HL-60 (cell line): ENCODE data around the gene SYT12.

Source experiments
- DNase-seq, 2 experiments: peaks; one replicate each; pipeline ENCODE4 v3.0.0-alpha.2; 2010 to 2020; ENCODE audit warnings: low read depth in 1 of 2, low spot score in 1 of 2
- H3K27ac ChIP-seq: fragments of 250-450 bp; sonication (Bioruptor Pico); replicated peaks from 2 replicates; pipeline ENCODE4 v1.5.1; 2020; ENCODE audit warnings: mild to moderate bottlenecking, moderate library complexity
- H3K27me3 ChIP-seq: fragments of 250-450 bp; sonication (Bioruptor Pico); 2 replicates; pipeline ENCODE4 v1.5.1; 2021; ENCODE audit warnings: mild to moderate bottlenecking, moderate library complexity; ENCODE audit not compliant: insufficient read depth, poor library complexity, severe bottlenecking
- H3K4me3 ChIP-seq: replicated peaks from 2 replicates; pipeline ENCODE4 v1.5.1; 2011; ENCODE audit warnings: mild to moderate bottlenecking, control low read depth, low read length; ENCODE audit not compliant: insufficient read depth
- GABPA ChIP-seq: IDR thresholded peaks from 2 replicates; pipeline ENCODE4 v1.6.1; 2012; ENCODE audit warnings: low read depth
- POLR2AphosphoS5 ChIP-seq: IDR thresholded peaks from 2 replicates; pipeline ENCODE4 v1.6.1; 2012; ENCODE audit warnings: low read depth
- SPI1 ChIP-seq: IDR thresholded peaks from 2 replicates; pipeline ENCODE4 v1.6.1; 2012; ENCODE audit warnings: low read depth, mild to moderate bottlenecking, borderline replicate concordance
- TF ChIP-seq, protein P1 (sequence below): IDR thresholded peaks from one replicate; pipeline ENCODE4 v1.5.1; 2011; ENCODE audit warnings: low read length, control low read depth, inconsistent platforms; ENCODE audit not compliant: insufficient read depth
- TF ChIP-seq, protein P2 (sequence below): IDR thresholded peaks from 2 replicates; pipeline ENCODE4 v1.6.1; 2012; ENCODE audit warnings: low read depth; ENCODE audit not compliant: insufficient replicate concordance

Gene SYT12

DNA sequence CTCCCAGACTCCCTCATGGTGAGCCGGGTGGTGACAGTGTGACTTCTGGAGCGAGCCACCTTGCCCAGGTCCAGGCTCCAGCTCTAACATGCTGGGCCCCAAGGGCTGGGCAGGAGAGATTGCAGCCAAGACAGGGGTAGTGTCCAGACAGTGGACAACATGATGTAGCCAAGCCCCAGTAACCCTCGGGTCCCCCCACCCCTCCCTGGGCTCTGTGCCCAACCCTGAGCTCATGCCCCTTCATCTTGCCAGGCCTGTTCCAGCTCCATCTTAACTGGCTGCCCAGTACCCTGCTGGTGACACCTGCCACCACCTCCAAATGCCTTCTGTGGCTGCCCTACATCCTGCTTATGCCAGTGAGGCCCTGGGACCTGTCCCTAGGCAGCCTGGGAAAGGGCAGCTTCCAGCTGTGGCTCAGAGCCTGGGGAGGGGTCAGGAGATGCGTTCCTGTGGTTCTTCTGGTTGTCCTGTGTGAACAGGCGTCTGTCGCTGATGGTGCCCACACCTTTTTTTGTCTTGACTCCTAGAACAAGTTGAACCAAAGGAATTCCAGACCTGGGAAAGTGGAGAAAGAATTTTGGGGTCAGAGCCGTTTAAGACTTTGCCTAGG lies 12.5 kb upstream of the SYT12 start:
- no peak for TF ChIP-seq POLR2AphosphoS5
- TF ChIP-seq, protein P1, sequence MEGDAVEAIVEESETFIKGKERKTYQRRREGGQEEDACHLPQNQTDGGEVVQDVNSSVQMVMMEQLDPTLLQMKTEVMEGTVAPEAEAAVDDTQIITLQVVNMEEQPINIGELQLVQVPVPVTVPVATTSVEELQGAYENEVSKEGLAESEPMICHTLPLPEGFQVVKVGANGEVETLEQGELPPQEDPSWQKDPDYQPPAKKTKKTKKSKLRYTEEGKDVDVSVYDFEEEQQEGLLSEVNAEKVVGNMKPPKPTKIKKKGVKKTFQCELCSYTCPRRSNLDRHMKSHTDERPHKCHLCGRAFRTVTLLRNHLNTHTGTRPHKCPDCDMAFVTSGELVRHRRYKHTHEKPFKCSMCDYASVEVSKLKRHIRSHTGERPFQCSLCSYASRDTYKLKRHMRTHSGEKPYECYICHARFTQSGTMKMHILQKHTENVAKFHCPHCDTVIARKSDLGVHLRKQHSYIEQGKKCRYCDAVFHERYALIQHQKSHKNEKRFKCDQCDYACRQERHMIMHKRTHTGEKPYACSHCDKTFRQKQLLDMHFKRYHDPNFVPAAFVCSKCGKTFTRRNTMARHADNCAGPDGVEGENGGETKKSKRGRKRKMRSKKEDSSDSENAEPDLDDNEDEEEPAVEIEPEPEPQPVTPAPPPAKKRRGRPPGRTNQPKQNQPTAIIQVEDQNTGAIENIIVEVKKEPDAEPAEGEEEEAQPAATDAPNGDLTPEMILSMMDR: no peak
- TF ChIP-seq, protein P2, sequence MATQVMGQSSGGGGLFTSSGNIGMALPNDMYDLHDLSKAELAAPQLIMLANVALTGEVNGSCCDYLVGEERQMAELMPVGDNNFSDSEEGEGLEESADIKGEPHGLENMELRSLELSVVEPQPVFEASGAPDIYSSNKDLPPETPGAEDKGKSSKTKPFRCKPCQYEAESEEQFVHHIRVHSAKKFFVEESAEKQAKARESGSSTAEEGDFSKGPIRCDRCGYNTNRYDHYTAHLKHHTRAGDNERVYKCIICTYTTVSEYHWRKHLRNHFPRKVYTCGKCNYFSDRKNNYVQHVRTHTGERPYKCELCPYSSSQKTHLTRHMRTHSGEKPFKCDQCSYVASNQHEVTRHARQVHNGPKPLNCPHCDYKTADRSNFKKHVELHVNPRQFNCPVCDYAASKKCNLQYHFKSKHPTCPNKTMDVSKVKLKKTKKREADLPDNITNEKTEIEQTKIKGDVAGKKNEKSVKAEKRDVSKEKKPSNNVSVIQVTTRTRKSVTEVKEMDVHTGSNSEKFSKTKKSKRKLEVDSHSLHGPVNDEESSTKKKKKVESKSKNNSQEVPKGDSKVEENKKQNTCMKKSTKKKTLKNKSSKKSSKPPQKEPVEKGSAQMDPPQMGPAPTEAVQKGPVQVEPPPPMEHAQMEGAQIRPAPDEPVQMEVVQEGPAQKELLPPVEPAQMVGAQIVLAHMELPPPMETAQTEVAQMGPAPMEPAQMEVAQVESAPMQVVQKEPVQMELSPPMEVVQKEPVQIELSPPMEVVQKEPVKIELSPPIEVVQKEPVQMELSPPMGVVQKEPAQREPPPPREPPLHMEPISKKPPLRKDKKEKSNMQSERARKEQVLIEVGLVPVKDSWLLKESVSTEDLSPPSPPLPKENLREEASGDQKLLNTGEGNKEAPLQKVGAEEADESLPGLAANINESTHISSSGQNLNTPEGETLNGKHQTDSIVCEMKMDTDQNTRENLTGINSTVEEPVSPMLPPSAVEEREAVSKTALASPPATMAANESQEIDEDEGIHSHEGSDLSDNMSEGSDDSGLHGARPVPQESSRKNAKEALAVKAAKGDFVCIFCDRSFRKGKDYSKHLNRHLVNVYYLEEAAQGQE: no peak
- TF ChIP-seq GABPA: no peak
- TF ChIP-seq SPI1: no peak
- no peak for DNase-seq
- H3K27ac ChIP-seq: no peak overlapping the region

DNA sequence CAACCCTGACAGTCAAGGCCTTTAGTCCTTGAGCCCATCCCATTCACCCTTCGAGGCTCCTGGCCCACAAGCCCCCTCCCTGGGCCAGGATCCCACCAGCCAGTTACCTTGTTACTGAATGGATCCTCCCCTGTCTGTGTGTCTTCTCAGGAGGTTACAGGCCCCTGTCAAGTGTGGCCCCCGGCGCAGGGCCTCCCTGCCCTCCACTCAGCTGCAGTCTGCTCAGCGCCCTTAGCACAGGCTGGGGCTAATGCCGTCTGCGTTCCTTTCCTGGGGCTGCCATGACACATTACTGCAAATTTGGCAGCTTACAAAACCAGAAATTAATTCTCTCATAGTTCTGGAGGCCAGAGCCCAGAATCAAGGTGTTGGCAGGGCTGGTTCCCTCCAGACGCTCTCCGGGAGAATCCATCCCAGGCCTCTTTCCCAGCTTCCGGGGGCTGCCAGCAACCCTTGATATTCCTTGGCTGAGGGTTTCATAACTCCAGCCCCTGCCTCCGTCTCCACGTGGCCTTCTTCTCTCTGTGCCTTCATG lies 9.4 kb upstream of the SYT12 start:
- H3K27me3 ChIP-seq: peaks cover 5% of the 10 kb centered on the region
- no peak for DNase-seq
- no peak overlapping the region for H3K4me3 ChIP-seq
- no peak overlapping the region for H3K27ac ChIP-seq
- TF ChIP-seq POLR2AphosphoS5: no peak
- TF ChIP-seq, protein P1: no peak
- TF ChIP-seq, protein P2: no peak
- TF ChIP-seq SPI1: no peak
- no peak for TF ChIP-seq GABPA

More for the DNA sequence above, 12.5 kb upstream of the SYT12 start:
- H3K27me3 ChIP-seq: peaks cover 3% of the 10 kb centered on the region
- H3K4me3 ChIP-seq: no peak overlapping the region

DNA sequence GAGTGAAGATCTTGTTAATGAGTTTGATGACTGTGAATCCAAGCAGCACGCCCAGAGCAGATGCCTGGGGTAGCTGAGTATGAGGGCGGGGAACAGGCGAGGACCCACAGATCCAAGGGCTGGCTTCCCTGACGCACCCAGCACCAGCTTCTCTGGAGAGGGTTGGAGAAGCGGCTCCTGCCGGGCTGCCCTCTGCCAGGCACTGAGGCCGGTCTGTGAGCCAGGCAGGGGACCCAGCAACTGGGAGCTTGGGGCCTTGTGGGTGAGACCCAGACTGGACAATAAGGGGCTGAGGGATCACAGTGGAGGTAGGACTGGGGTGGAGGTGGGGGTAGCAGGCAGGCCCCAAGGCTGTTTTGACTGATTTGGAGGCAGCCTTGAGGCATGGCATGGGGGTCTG lies 8.6 kb upstream of the SYT12 start:
- no peak for DNase-seq
- Histone ChIP-seq H3K27me3 (peaks cover 5% of the 10 kb centered on the region), H3K27ac (no peak overlapping the region), H3K4me3 (no peak overlapping the region)
- TF ChIP-seq, protein P1: no peak
- no peak for TF ChIP-seq GABPA
- TF ChIP-seq, protein P2: no peak
- TF ChIP-seq POLR2AphosphoS5: no peak
- no peak for TF ChIP-seq SPI1
